RCC 7860 (cell line): ENCODE results near the gene METTL21A.

ENCODE experiments used
- DNase-seq: peaks from one replicate; pipeline ENCODE4 v3.0.0-alpha.2; 2015; ENCODE audit warnings: low spot score
- FAIRE-seq: peaks from 2 replicates; lab custom pipeline; 2012; peaks lifted over from hg19 to GRCh38; lab: Jason Lieb, UNC

METTL21A gene

DNA sequence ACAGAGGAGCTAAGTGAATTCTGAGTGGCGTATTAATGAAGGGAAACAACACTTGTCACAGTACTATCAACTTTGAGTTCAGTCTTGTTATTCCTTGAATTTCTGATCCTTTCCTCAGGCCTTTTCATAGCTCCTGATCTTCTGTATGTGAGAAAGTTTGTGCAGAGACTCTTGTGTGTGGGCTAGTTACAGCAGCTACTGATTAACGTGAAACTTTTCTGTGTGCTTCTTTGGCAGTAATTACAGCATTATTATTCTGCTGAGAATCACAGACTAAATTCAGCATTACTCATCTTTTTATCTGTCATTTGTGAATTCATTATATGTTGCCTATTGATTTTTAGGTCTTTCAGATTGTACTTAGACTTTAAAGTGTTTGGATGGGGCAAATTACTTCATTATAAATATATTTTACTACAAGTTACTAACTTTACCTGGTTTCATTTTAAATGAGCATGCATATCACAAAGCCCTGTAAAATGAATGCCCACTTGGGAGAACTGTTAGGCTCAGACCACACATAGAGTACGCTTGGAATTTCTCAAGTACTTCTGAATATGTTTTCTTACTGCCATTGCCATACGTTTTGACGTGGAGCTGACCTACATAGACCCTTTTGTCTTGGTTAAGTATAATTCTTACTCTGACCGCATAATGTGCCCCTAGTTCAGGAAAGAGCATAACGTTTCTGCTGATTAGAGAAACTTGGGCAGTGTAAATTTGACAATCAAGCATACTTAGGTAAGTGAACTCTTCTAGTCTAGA lies 59.3 kb downstream of the METTL21A start:
- FAIRE-seq = no peak
- no peak for DNase-seq
